Measurements from ENCODE around the gene STAMBPL1. TPM values are rescaled to one million over a fixed set of nuclear protein-coding genes. Genes with fewer than 3 reads are reported as not detected.

Gene STAMBPL1
- total RNA-seq, 1 donor from 2014 or later, result 41.9 TPM

DNA sequence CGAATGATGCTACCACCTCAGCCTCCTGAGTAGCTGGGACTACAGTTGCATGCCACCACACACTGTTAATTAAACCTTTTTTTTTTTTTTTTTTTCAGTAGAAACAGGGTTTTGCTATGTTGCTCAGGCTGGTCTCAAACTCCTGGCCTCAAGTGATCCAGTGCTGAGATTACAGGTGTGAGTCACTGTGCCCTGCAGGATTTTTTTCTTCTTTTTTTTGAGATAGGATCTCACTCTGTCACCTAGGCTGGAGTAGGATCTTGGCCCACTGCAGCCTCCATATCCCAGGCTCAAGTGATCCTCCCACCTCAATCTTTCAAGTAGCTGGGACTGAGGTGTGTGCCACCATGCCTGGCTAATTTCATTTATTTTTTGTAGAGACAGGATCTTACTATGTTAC lies 66.2 kb downstream of the STAMBPL1 start:
- intact Hi-C loops (cut with micrococcal nuclease), result no loop called here
- Mint-ChIP-seq H3K9me3 (no peaks in the 10 kb centered on the region), H3K36me3 (ENCODE audit: low read depth) (peaks cover 21% of the 10 kb centered on the region), H3K27ac (no peak overlapping the region), H3K27me3 (no peaks in the 10 kb centered on the region), H3K4me1 (peaks cover 12% of the 10 kb centered on the region), H3K4me3 (no peak overlapping the region)
- DNase-seq, result no peak

DNA sequence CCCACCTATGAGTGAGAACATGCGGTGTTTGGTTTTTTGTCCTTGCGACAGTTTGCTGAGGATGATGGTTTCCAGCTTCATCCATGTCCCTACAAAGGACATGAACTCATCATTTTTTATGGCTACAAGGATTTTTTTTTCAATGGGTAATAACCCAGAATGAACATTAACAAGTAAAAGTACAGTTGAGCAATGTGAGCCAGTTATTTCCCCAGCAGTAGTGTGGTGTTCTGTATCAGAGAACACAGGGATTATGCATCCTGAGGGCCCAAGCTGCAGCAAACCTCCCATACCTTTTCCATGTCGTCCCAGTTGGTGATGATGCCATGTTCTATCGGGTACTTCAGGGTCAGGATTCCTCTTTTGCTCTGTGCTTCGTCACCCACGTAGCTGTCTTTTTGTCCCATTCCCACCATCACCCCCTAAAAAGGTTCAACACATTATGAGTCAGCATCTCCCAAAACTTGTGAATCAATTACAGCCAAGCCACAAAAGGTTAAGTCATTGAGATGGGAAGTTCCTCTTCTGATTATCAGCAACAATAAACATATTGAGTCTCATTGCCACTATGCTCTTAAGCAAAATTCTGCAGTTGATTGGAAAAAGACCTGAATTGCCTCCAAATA lies 67.0 kb downstream of the STAMBPL1 start:
- no peak for DNase-seq
- Mint-ChIP-seq H3K36me3 (ENCODE audit: low read depth) (peaks cover 15% of the 10 kb centered on the region), H3K4me3 (no peak overlapping the region), H3K27ac (no peak overlapping the region), H3K27me3 (no peaks in the 10 kb centered on the region), H3K9me3 (no peaks in the 10 kb centered on the region), H3K4me1 (peaks cover 12% of the 10 kb centered on the region)
- intact Hi-C loops (cut with micrococcal nuclease), result no loop called here

DNA sequence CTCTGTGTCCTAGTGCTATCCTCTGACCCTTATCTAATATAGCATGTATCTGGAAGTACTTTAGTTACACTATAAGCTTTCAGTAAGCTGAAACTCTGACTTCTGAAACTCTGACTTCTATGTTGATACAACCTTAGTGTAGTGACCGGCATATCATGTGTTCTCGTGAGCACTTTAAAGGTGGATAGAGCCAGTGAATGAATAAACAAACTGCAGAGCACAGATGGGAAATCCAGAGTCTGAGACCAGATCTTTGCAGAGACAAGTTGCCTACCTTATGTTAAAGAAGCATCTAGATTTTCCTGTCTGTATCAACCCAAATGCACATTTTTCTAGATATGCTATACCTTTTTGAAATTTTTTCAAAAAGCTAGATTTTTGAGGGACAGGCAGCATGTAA lies 69.0 kb downstream of the STAMBPL1 start:
- no peaks in the 10 kb centered on the region for H3K9me3 Mint-ChIP-seq
- H3K36me3 Mint-ChIP-seq (ENCODE audit: low read depth), result peaks cover 9% of the 10 kb centered on the region
- intact Hi-C loops (cut with micrococcal nuclease), result no loop called here
- no peak overlapping the region for H3K27ac Mint-ChIP-seq
- DNase-seq, result no peak
- H3K4me1 Mint-ChIP-seq, result peaks cover 12% of the 10 kb centered on the region
- H3K4me3 Mint-ChIP-seq, result no peak overlapping the region
- H3K27me3 Mint-ChIP-seq, result no peaks in the 10 kb centered on the region

DNA sequence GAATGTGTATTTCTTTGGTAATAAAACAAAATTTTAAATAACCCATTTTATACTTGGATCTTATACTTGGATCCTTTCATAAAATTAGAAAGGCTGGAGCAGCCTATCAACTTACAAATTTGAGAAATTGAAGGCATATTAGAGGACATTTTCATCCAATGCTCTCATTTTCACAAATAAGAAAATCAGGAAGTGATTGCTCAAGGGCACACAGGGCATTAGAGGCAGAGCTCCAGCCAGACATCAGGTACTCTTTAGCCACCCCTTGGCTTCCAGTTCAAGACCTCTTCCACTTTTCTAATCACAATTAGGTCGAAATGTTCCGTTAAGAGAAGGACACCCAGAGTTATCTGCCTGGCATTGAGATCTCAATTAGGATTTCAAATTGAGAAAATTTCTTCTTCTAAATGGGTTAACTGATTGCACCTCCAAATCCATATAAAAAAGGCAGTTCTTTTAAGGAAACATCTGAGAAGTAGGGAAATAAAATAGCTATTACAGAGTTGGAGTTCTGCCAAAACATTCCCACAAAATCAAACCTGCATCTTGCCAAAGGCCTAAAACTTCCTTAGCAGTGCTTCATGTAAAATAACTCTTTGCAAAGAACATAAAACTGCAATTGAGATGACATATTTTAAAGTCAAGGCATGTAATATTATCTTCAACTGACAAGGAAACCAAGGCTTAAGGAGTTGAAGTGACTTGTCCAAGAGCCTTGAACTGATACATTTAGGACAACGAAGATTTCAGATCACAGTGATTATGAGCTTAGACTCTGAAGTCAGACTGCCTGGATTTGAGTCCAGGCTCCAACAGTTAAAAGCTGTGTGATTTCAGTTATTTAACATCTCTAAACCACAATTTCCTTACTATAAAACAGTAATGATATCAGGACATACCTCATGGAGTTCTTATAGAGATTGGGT lies 70.1 kb downstream of the STAMBPL1 start:
- no peak for DNase-seq
- Mint-ChIP-seq H3K27me3 (no peaks in the 10 kb centered on the region), H3K4me3 (no peak overlapping the region), H3K9me3 (no peaks in the 10 kb centered on the region), H3K27ac (no peak overlapping the region), H3K4me1 (peaks cover 4% of the 10 kb centered on the region), H3K36me3 (ENCODE audit: low read depth) (peaks cover 9% of the 10 kb centered on the region)
- intact Hi-C loops (cut with micrococcal nuclease), result no loop called here

DNA sequence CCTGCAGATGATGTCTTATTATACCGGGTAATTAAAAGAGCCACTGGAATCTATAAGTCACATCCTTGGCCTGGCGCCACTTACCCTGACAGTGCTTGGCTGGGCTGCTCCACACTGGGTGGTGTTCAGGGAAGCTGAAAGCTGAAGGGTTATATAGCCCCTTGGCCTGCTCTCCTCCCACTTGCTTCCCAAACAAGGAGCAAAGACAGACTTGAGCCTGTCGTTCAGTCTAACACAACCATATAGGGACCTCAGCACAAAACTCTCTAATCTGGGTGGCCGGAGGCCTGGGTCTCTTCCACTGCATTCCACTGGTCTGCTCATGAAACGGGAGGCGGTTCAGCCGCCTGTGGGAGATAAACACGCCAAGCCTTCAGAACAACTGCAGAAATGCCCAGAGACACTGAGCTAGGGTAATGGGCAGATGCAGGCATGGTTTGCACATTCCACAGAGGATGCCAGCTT lies 72.6 kb downstream of the STAMBPL1 start, which contains the start of gene ACTA2:
Gene ACTA2, minus strand, starts transcription at position 127 of the 465 bp plus-strand sequence. CDS start 3,843 bp downstream, outside the sequence.
- Mint-ChIP-seq H3K27me3 (no peaks in the 10 kb centered on the region), H3K27ac (no peak within 1 kb of the TSS), H3K36me3 (ENCODE audit: low read depth) (peaks cover 2% of the 10 kb centered on the region), H3K4me3 (no peak within 1 kb of the TSS), H3K9me3 (no peaks in the 10 kb centered on the region), H3K4me1 (no peaks in the 10 kb centered on the region)
- intact Hi-C loops (cut with micrococcal nuclease), result no loop called here
- DNase-seq, result no peak

DNA sequence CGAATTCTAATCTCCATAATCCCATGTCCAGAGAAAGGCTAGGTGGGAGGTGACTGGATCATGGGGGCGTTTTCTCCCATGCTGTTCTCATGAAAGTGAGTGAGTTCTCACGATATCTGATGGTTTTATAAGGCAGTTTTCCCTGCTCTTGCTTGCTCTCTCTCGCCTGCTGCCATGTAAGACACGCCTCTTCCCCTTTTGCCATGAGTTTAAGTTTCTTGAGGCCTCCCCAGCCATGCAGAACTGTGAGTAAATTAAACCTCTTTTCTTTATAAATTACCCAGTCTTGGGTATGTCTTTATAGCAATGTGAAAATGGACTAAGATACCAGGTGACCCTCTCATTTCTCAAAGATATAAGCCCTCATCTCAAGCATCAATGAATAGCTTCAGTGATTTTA lies 73.6 kb downstream of the STAMBPL1 start:
- H3K4me1 Mint-ChIP-seq, result no peaks in the 10 kb centered on the region
- H3K27me3 Mint-ChIP-seq, result no peaks in the 10 kb centered on the region
- peaks cover 2% of the 10 kb centered on the region for H3K36me3 Mint-ChIP-seq (ENCODE audit: low read depth)
- H3K27ac Mint-ChIP-seq, result no peak overlapping the region
- DNase-seq, result no peak
- intact Hi-C loops (cut with micrococcal nuclease), result no loop called here
- no peaks in the 10 kb centered on the region for H3K9me3 Mint-ChIP-seq
- no peak overlapping the region for H3K4me3 Mint-ChIP-seq

DNA sequence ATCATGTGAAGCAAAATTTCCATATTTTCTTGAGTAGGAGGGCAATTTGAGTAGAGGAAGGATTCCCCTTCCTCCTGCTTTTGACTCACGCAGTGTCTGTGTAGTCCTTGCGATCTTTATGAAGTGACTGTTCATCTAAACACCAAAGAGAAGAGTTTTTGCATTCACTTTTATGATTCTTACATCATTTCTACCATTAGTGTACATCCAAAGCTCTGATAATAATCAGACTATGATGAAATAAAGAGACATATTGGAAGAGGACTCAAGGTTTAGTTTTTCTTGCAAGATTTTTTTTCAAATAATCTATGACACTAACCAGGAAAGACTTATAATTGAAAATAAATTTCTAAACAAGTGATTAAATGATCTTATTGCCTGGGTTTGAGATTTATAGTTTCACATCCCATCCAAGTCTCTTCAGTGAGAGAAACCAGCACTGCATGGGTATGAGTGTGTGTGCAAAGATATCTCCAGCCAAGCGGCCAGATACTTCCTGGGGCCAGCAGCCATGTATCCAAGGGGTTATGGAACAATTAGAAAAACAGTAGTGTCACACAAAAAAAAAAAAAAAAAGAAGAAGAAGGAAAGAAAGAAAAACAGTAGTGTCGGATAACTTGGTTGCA lies 74.5 kb downstream of the STAMBPL1 start:
- no peaks in the 10 kb centered on the region for H3K4me1 Mint-ChIP-seq
- H3K27me3 Mint-ChIP-seq, result no peaks in the 10 kb centered on the region
- H3K27ac Mint-ChIP-seq, result no peak overlapping the region
- peaks cover 2% of the 10 kb centered on the region for H3K36me3 Mint-ChIP-seq (ENCODE audit: low read depth)
- no peak for DNase-seq
- intact Hi-C loops (cut with micrococcal nuclease), result no loop called here
- no peak overlapping the region for H3K4me3 Mint-ChIP-seq
- H3K9me3 Mint-ChIP-seq, result no peaks in the 10 kb centered on the region

DNA sequence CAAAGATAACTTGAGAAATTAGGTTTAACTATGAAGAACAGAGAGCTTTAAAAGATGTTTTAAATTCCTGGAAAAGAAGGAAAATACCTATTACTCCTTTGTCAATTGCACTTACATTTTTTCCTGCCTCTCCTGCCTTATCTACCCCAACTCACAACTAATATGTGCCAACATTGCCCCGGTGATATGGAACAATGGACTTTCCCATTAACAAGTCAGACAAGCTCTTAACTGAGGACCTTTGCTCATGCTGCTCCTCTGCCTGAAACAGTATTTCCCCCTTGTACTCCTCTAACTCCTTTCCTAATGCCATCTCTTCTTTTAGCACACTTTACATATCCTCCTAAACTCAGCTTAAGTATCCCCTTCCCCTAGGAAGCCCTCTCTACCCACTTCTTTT lies 77.3 kb downstream of the STAMBPL1 start:
- intact Hi-C loops (cut with micrococcal nuclease), result no loop called here
- Mint-ChIP-seq H3K4me1 (peaks cover 21% of the 10 kb centered on the region), H3K27me3 (peaks cover 1% of the 10 kb centered on the region), H3K9me3 (no peaks in the 10 kb centered on the region), H3K4me3 (no peak overlapping the region), H3K36me3 (ENCODE audit: low read depth) (peaks cover under 1% of the 10 kb centered on the region), H3K27ac (no peak overlapping the region)
- no peak for DNase-seq

DNA sequence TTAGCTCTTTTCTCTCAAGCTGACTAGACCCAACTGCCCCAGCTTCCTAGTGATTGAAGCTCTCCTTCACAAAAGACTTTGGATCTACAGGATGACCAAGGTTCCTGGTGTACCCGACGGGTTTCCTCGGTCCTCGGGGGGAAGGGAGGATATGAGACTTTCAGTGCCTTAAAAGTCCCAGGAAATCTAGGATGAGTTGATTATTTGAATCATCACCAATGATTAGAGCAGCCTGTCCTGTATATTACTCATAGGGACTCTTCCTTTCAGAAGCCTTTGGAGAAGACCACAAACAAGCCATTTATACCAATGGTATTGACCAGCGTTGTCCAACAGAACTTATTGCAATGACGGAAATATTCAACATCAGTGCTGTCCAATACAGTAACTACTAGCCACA lies 78.7 kb downstream of the STAMBPL1 start:
- intact Hi-C loops (cut with micrococcal nuclease), result no loop called here
- H3K36me3 Mint-ChIP-seq (ENCODE audit: low read depth), result peaks cover 3% of the 10 kb centered on the region
- H3K9me3 Mint-ChIP-seq, result no peaks in the 10 kb centered on the region
- no peak for DNase-seq
- H3K4me3 Mint-ChIP-seq, result no peak overlapping the region
- peaks cover 27% of the 10 kb centered on the region for H3K4me1 Mint-ChIP-seq
- no peak overlapping the region for H3K27ac Mint-ChIP-seq
- H3K27me3 Mint-ChIP-seq, result peaks cover 3% of the 10 kb centered on the region

DNA sequence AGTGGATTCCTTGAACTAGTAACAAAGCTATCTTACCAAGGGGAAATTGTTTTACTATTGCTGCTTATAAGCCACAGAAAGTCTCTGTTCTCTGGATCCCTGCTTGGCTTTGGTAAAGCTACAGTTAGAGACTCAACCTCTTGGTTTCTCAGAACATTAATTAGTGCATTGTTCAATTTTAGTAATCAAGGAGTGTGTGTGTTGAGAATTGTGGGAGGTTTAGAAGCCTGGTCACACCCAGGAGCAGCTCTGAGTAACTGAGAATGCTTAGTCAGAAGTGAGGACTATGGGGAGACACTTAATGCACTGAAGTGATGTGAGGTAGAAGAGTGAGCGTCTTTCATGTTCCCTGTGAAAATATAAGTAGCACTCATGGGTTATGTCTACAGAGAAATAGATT lies 80.8 kb downstream of the STAMBPL1 start:
- peaks cover 10% of the 10 kb centered on the region for H3K27me3 Mint-ChIP-seq
- H3K27ac Mint-ChIP-seq, result no peak overlapping the region
- H3K36me3 Mint-ChIP-seq (ENCODE audit: low read depth), result peaks cover 3% of the 10 kb centered on the region
- no peak for DNase-seq
- peaks cover 27% of the 10 kb centered on the region for H3K4me1 Mint-ChIP-seq
- intact Hi-C loops (cut with micrococcal nuclease), result loop anchor here (2.0 kb wide), 1 partner anchor 28 kb away; no protein-coding TSS in a partner anchor
- no peaks in the 10 kb centered on the region for H3K9me3 Mint-ChIP-seq
- H3K4me3 Mint-ChIP-seq, result no peak overlapping the region

DNA sequence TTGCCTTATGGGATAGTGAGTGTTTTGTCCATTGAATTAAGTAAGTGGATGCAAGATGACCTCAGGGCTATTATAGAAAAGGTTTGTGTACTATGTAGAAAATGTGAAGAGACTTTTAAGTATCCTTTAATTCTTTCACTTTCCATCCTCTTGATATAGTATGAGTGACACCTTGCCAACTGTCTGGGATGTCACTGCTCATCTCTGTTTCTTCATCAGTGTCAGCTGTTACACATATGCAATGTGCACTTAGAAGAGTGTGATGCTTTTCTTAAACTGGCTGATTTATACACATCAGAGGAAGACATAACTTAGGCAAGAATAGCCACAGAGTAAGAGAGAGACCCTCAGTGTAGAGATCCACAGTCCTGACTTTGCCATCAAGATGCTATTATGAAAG lies 81.2 kb downstream of the STAMBPL1 start:
- Mint-ChIP-seq H3K36me3 (ENCODE audit: low read depth) (peaks cover 3% of the 10 kb centered on the region), H3K4me3 (no peak overlapping the region), H3K27ac (no peak overlapping the region), H3K9me3 (no peaks in the 10 kb centered on the region), H3K27me3 (peaks cover 12% of the 10 kb centered on the region), H3K4me1 (peaks cover 27% of the 10 kb centered on the region)
- no peak for DNase-seq
- intact Hi-C loops (cut with micrococcal nuclease), result loop anchor here (2.0 kb wide), 1 partner anchor 28 kb away; no protein-coding TSS in a partner anchor

DNA sequence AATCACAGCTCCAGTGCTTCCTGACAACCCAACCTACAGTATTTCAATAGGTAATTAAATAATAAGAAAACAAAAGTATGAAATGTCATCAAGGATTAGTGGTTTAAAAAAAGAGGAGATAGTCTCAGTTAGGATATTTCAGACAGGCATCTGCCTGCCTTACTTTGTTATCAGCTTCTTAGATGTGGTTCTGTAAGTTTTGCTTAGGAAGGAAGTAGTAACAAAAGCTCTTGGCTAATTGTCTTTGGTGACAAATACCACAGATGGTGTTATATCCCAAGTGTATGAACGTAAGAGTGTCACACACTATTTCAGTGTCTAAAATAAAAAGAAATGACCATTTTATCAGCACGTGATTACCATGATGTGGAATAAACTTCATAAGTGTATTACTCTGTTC lies 82.3 kb downstream of the STAMBPL1 start:
- no peak overlapping the region for H3K27ac Mint-ChIP-seq
- DNase-seq, result peak; percentile 60
- no peaks in the 10 kb centered on the region for H3K9me3 Mint-ChIP-seq
- peaks cover 27% of the 10 kb centered on the region for H3K4me1 Mint-ChIP-seq
- H3K36me3 Mint-ChIP-seq (ENCODE audit: low read depth), result peaks cover 3% of the 10 kb centered on the region
- H3K27me3 Mint-ChIP-seq, result peaks cover 15% of the 10 kb centered on the region
- intact Hi-C loops (cut with micrococcal nuclease), result no loop called here
- H3K4me3 Mint-ChIP-seq, result peak overlapping the region; percentile 53

DNA sequence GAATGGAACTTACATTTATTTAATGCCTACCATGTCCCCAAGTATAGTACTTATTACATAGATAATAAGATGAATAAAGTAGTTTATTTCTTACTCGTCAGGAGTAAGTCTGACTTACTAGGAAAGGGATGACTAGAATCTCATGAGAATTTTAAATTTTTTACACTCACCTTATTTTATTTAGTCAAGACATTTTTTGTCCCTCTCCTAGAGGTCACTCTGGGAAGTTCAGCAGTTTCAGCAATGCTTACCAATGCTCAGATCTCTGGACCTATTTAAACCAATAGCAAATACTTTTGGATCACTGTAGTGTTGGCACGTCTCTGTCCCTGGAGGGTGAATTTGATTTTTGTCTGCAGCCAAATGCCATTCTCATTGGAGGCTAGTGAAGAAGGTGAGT lies 83.3 kb downstream of the STAMBPL1 start:
- peaks cover 18% of the 10 kb centered on the region for H3K27me3 Mint-ChIP-seq
- H3K4me1 Mint-ChIP-seq, result peaks cover 27% of the 10 kb centered on the region
- DNase-seq, result no peak
- intact Hi-C loops (cut with micrococcal nuclease), result no loop called here
- H3K36me3 Mint-ChIP-seq (ENCODE audit: low read depth), result peaks cover 3% of the 10 kb centered on the region
- no peaks in the 10 kb centered on the region for H3K9me3 Mint-ChIP-seq
- H3K27ac Mint-ChIP-seq, result no peak overlapping the region
- H3K4me3 Mint-ChIP-seq, result no peak overlapping the region

DNA sequence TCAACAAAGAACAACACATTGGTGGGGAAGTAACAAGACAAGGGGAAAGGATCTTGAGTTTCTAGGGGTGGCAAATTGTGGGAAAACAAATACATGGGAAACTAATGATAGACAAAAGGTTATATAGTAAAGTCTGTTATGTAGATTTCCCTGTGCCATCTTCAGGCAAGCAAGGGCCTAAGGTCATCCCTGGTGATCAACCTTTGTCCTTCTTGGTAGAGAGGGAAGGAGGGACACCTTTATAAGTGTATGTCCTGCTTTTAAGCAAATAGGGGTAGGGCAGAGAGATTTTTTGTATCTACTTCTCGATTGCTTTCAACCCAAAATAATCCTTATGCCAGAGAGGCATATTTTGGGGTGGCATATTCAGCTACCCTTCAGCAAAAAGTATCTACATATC lies 84.3 kb downstream of the STAMBPL1 start:
- intact Hi-C loops (cut with micrococcal nuclease), result no loop called here
- no peak for DNase-seq
- Mint-ChIP-seq H3K9me3 (no peaks in the 10 kb centered on the region), H3K27me3 (peaks cover 18% of the 10 kb centered on the region), H3K36me3 (ENCODE audit: low read depth) (peaks cover 3% of the 10 kb centered on the region), H3K27ac (no peak overlapping the region), H3K4me1 (peaks cover 27% of the 10 kb centered on the region), H3K4me3 (no peak overlapping the region)

Data from activated CD4-positive, alpha-beta T cell treated with anti-CD3 and anti-CD28 coated beads, Interleukin-2, amount 10 ng/mL, durations not matched to agents 24 days and 14 days (primary cell).